B cell (primary cell): ENCODE results near the gene FLCN.

ENCODE experiments used
- EZH2 ChIP-seq: IDR thresholded peaks from 2 replicates; pipeline ENCODE4 v1.6.1; 2012; ENCODE audit warnings: borderline replicate concordance, low read depth, mild to moderate bottlenecking, moderate library complexity, low read length; ENCODE audit not compliant: insufficient read depth, poor library complexity, severe bottlenecking
- TF ChIP-seq, protein P1 (sequence below): fragments of 200-600 bp; IDR thresholded peaks from one replicate; pipeline ENCODE4 v1.8.0; 2022; ENCODE audit warnings: antibody characterized with exemption, mild to moderate bottlenecking

DNA sequence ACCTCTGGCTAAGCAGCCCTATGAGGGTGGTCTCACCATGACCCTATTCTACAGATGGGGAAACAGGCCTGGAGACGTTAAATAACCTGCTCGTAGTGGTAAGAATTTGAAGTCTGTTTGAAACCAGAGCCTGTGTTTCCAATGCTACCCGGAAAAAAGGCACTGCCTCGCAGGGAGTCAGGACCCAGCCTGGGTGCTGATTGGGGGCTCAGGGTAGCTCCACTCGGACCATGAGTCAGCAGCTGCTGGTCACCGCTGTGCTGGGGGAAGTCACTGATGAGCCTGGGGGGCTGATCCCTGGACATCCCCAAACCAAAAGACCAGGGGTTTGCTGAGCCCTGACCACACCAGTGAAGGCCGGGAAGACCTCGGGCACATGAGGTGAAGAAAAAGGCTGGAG, 21.4 kb downstream of the FLCN start:
- TF ChIP-seq, protein P1, sequence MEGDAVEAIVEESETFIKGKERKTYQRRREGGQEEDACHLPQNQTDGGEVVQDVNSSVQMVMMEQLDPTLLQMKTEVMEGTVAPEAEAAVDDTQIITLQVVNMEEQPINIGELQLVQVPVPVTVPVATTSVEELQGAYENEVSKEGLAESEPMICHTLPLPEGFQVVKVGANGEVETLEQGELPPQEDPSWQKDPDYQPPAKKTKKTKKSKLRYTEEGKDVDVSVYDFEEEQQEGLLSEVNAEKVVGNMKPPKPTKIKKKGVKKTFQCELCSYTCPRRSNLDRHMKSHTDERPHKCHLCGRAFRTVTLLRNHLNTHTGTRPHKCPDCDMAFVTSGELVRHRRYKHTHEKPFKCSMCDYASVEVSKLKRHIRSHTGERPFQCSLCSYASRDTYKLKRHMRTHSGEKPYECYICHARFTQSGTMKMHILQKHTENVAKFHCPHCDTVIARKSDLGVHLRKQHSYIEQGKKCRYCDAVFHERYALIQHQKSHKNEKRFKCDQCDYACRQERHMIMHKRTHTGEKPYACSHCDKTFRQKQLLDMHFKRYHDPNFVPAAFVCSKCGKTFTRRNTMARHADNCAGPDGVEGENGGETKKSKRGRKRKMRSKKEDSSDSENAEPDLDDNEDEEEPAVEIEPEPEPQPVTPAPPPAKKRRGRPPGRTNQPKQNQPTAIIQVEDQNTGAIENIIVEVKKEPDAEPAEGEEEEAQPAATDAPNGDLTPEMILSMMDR: no peak
- no peak for TF ChIP-seq EZH2
